Sigmoid colon (tissue), 7 donors: ENCODE data around the gene VWA2. TPM values are rescaled to one million over a fixed set of nuclear protein-coding genes. Genes with fewer than 3 reads are reported as not detected.

Experiments
- DNase-seq: peaks from one replicate; pipeline ENCODE4 v3.0.0-alpha.2; 2019
- H3K27ac ChIP-seq, 4 donors: fragments of 200-600 bp; sonication (generic); one replicate each; pipeline ENCODE4 v1.5.1; 2016 to 2019; ENCODE audit warnings: mild to moderate bottlenecking in 1 of 4
- H3K27me3 ChIP-seq, 3 donors: fragments of 200-600 bp; sonication (generic); one replicate each; pipeline ENCODE4 v1.5.1; 2019; ENCODE audit warnings: mild to moderate bottlenecking in 1 of 3
- H3K36me3 ChIP-seq, 4 donors: fragments of 200-600 bp; sonication (generic); one replicate each; pipeline ENCODE4 v1.5.1; 2016 to 2019
- H3K4me1 ChIP-seq, 4 donors: fragments of 200-600 bp; sonication (generic); one replicate each; pipeline ENCODE4 v1.5.1; 2017 to 2019
- H3K4me3 ChIP-seq, 4 donors: fragments of 200-600 bp; sonication (generic); one replicate each; pipeline ENCODE4 v1.5.1; 2017 to 2019; ENCODE audit warnings: mild to moderate bottlenecking in 2 of 4, moderate library complexity in 1 of 4
- H3K9me3 ChIP-seq, 4 donors: fragments of 200-600 bp in 3 of 4; sonication (generic) in 3 of 4; one replicate each; pipeline versions ENCODE4 v1.5.1 to v1.6.1; 2013 to 2019
- CTCF ChIP-seq, 4 experiments: fragments of 450-650 bp in 3 of 4; fragments of 200-600 bp in 1 of 4; IDR thresholded peaks; one replicate each; pipeline ENCODE4 v1.5.1; 2016 to 2019; ENCODE audit warnings: antibody characterized with exemption in 4 of 4, mild to moderate bottlenecking in 3 of 4, moderate library complexity in 2 of 4
- EP300 ChIP-seq, 4 donors: sonication (generic); formaldehyde crosslinking; IDR thresholded peaks; one replicate each; pipeline ENCODE4 v1.6.1; 2017; ENCODE audit warnings: antibody characterized with exemption in 4 of 4
- POLR2A ChIP-seq, 2 donors: fragments of 450-650 bp; IDR thresholded peaks; one replicate each; pipeline ENCODE4 v1.6.1; 2016; ENCODE audit warnings: antibody characterized with exemption in 2 of 2, mild to moderate bottlenecking in 2 of 2, moderate library complexity in 2 of 2
- POLR2AphosphoS5 ChIP-seq, 4 donors: sonication (generic); formaldehyde crosslinking; IDR thresholded peaks; one replicate each; pipeline ENCODE4 v1.6.1; 2017; ENCODE audit warnings: antibody characterized with exemption in 4 of 4
- WGBS, 2 donors: extraction: QIAGEN DNeasy Blood & Tissue Kit; methylation state at CpG; one replicate each; pipeline ENCODE4 v1.1.7; 2013; 5-methylcytosine and 5-hydroxymethylcytosine counted together
- intact Hi-C: fragments of 100-400 bp; cut with DNase I; formaldehyde crosslinking; loops from one replicate; pipeline ENCODE4 v1.15.1; 2023
- polyA plus RNA-seq, 3 donors: library from polyadenylated mRNA; stranded (reverse); fragments of 200-250 nt; gene quantifications; one replicate each; pipeline ENCODE4 v1.2.3, GENCODE V29; 2013
- total RNA-seq, 4 donors: library from RNA; depleted of rRNA; stranded (reverse); fragments of >200 nt; gene quantifications; one replicate each; pipeline ENCODE4 v1.1.0, GENCODE V29; 2016
- donor health status: healthy with polysubstance abuse.
- donor health status: Bipolar disorder and iron deficiency.
- donor health status: healthy.

The VWA2 gene
- total and polyA plus RNA-seq, 7 donors: 0.23 to 1.3 (median 0.46) TPM; not detected in 3

GRCh38 chr10:114300036-114300645 is 61.1 kb downstream of the VWA2 start:
- Histone ChIP-seq H3K4me1 (peaks cover 0 to 17% (median 11%) of the 10 kb centered on the region in 4 donors), H3K27ac (no peak overlapping the region), H3K9me3 (peaks cover 2 to 13% (median 8%) of the 10 kb centered on the region in 4 donors), H3K27me3 (no peaks in the 10 kb centered on the region), H3K36me3 (peaks cover 0 to 48% (median 20%) of the 10 kb centered on the region in 4 donors), H3K4me3 (no peak overlapping the region)
- DNase-seq: peak; percentile 56
- TF ChIP-seq POLR2AphosphoS5 (IDR thresholded peaks at IDR 0.05): no peak
- TF ChIP-seq POLR2A (IDR thresholded peaks at IDR 0.05): no peak
- no peak for TF ChIP-seq CTCF (IDR thresholded peaks at IDR 0.05)
- TF ChIP-seq EP300 (IDR thresholded peaks at IDR 0.05): no peak
- intact Hi-C loops: loop anchor here (5.0 kb wide), 3 partner anchors 247 to 827 kb away; no protein-coding TSS in a partner anchor
- 95 to 96% methylated on average over 16 of the region's 16 CpGs for WGBS, 2 donors

GRCh38 chr10:114301177-114301576 is 62.1 kb downstream of the VWA2 start:
- peaks cover 0 to 38% (median 15%) of the 10 kb centered on the region in 4 donors for H3K36me3 ChIP-seq
- H3K4me1 ChIP-seq: peaks cover 0 to 17% (median 11%) of the 10 kb centered on the region in 4 donors
- DNase-seq: peak; percentile 38
- TF ChIP-seq CTCF (IDR thresholded peaks at IDR 0.05): no peak
- TF ChIP-seq POLR2A (IDR thresholded peaks at IDR 0.05): no peak
- no peak for TF ChIP-seq POLR2AphosphoS5 (IDR thresholded peaks at IDR 0.05)
- no peak for TF ChIP-seq EP300 (IDR thresholded peaks at IDR 0.05)
- 95 to 96% methylated on average over 9 of the region's 9 CpGs for WGBS, 2 donors
- H3K4me3 ChIP-seq: no peak overlapping the region
- no peaks in the 10 kb centered on the region for H3K27me3 ChIP-seq
- peaks cover 0 to 4% (median 3%) of the 10 kb centered on the region in 4 donors for H3K9me3 ChIP-seq
- intact Hi-C loops: loop anchor here (5.0 kb wide), 3 partner anchors 246 to 826 kb away; no protein-coding TSS in a partner anchor
- no peak overlapping the region for H3K27ac ChIP-seq

- Histone ChIP-seq H3K27ac (no peak overlapping the region), H3K4me3 (no peak overlapping the region), H3K27me3 (no peaks in the 10 kb centered on the region), H3K4me1 (peaks cover 0 to 17% (median 11%) of the 10 kb centered on the region in 4 donors), H3K36me3 (peaks cover 0 to 29% (median 6%) of the 10 kb centered on the region in 4 donors), H3K9me3 (no peaks in the 10 kb centered on the region)
- peak; percentile 61 for DNase-seq
- WGBS, 2 donors: 78% methylated on average over 14 of the region's 14 CpGs
- TF ChIP-seq POLR2AphosphoS5 (IDR thresholded peaks at IDR 0.05): no peak
- TF ChIP-seq CTCF (IDR thresholded peaks at IDR 0.05): no peak
- TF ChIP-seq EP300 (IDR thresholded peaks at IDR 0.05): no peak
- TF ChIP-seq POLR2A (IDR thresholded peaks at IDR 0.05): no peak
- intact Hi-C loops: loop anchor here (5.0 kb wide), 3 partner anchors 245 to 825 kb away; no protein-coding TSS in a partner anchor
Observed at GRCh38 chr10:114301951-114302710, 63.1 kb downstream of the VWA2 start.

- Histone ChIP-seq H3K27me3 (no peaks in the 10 kb centered on the region), H3K4me1 (peaks cover 0 to 17% (median 11%) of the 10 kb centered on the region in 4 donors), H3K4me3 (no peak overlapping the region), H3K36me3 (peaks cover 0 to 20% (median 2%) of the 10 kb centered on the region in 4 donors), H3K27ac (no peak overlapping the region), H3K9me3 (no peaks in the 10 kb centered on the region)
- TF ChIP-seq CTCF (IDR thresholded peaks at IDR 0.05) (no peak), POLR2AphosphoS5 (IDR thresholded peaks at IDR 0.05) (no peak), EP300 (IDR thresholded peaks at IDR 0.05) (no peak), POLR2A (IDR thresholded peaks at IDR 0.05) (no peak)
- WGBS, 2 donors: 70 to 71% methylated on average over 10 of the region's 10 CpGs
- DNase-seq: peak; percentile 60
- intact Hi-C loops: loop anchor here (5.0 kb wide), 3 partner anchors 244 to 824 kb away; no protein-coding TSS in a partner anchor
Observed at GRCh38 chr10:114303556-114303955, 64.5 kb downstream of the VWA2 start.
